Stimulated activated CD4-positive, alpha-beta T cell treated with anti-CD3 and anti-CD28 coated beads, Interleukin-1b, Interleukin-23, amount 100 ng/mL, for 1 hour (primary cell): ENCODE measurements around the gene GAB4.
"Not testable (repeated sequence)": the region's sequence is repeated elsewhere in the genome, so short reads cannot be mapped to it uniquely, and the experiment has no call there.

Experiments used
- DNase-seq, 2 donors: peaks; one replicate each; pipeline ENCODE4 v3.0.0-alpha.2; 2020; ENCODE audit warnings: low read depth in 2 of 2

The GAB4 gene

GRCh38 chr22:17007852-17008731 is at the start of gene GAB4:
Gene GAB4, minus strand, starts transcription at chr22:17008222. Its CDS starts 108 bp downstream, at chr22:17008114.
- DNase-seq: no peak

GRCh38 chr22:17056807-17057206 is 48.8 kb upstream of the GAB4 start:
- DNase-seq: no peak

GRCh38 chr22:17056058-17056457 is 48.0 kb upstream of the GAB4 start:
- no peak for DNase-seq

- DNase-seq: no peak
These were observed 39.6 kb upstream of the GAB4 start for GRCh38 chr22:17047656-17048055.

GRCh38 chr22:17046566-17047348 is 38.7 kb upstream of the GAB4 start:
- no peak for DNase-seq

- DNase-seq: no peak
These were observed 35.5 kb upstream of the GAB4 start for GRCh38 chr22:17043521-17043920.

- DNase-seq: not testable (repeated sequence)
These were observed 29.1 kb upstream of the GAB4 start for GRCh38 chr22:17036842-17037711.

GRCh38 chr22:17035976-17036841 is 28.2 kb upstream of the GAB4 start:
- not testable (repeated sequence) for DNase-seq

- DNase-seq: no peak
These were observed 27.2 kb upstream of the GAB4 start for GRCh38 chr22:17035246-17035645.

- DNase-seq: not testable (repeated sequence)
These were observed 26.5 kb upstream of the GAB4 start for GRCh38 chr22:17034532-17034931.

GRCh38 chr22:17032277-17032676 is 24.3 kb upstream of the GAB4 start:
- DNase-seq: not testable (repeated sequence)

GRCh38 chr22:17024380-17024779 is 16.4 kb upstream of the GAB4 start:
- DNase-seq: not testable (repeated sequence)

GRCh38 chr22:17015552-17015951 is 7.5 kb upstream of the GAB4 start:
- not testable (repeated sequence) for DNase-seq

- not testable (repeated sequence) for DNase-seq
These were observed 6.0 kb upstream of the GAB4 start for GRCh38 chr22:17014101-17014440.

GRCh38 chr22:17013396-17014100 is 5.5 kb upstream of the GAB4 start:
- DNase-seq: no peak

- no peak for DNase-seq
These were observed 4.2 kb upstream of the GAB4 start for GRCh38 chr22:17012267-17012666.

GRCh38 chr22:17009640-17010291 is 1.7 kb upstream of the GAB4 start:
- DNase-seq: no peak

GRCh38 chr22:17007257-17007656 is 765 bp downstream of the GAB4 start:
- DNase-seq: no peak

GRCh38 chr22:16989915-16990314 is 18.1 kb downstream of the GAB4 start:
- DNase-seq: no peak

GRCh38 chr22:16988257-16988656 is 19.8 kb downstream of the GAB4 start:
- no peak for DNase-seq
